ENCODE data around the gene TRAPPC4.
A peak's percentile ranks its signal among the peaks of the same experiment; 100 is the strongest.
"Not testable (repeated sequence)": the region's sequence is repeated elsewhere in the genome, so short reads cannot be mapped to it uniquely, and the experiment has no call there.

TRAPPC4 gene

DNA sequence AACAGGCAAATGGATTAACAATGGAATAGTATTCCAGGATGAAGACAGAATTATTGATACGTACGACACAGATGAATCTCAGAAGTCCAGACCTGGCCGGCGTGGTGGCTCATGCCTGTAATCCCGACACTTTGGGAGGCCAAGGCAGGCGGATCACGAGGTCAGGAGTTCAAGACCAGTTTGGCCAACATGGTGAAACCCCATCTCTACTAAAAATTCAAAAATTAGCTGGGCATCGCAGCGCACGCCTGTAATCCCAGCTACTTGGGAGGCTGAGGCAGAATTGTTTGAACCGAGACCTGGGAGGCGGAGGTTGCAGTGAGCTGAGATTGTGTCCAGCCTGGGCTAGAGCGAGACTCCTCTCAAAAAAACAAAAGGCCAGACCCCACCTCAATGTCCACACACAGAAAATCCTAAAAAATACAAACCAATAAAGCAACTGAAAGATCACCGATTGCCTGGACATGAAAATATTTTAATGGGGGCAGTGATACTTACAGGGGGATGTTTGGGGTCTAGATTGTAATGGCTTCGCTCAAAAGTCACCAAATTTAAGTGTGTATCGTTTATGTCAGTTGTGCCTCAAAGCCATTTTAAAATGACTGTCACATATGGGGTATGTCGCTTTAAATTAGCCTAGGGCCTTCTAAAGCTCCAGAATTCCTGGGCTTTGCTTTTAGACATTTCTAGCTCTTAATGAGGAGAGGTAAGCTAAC lies 4.2 kb upstream of the TRAPPC4 start:
- DNase-seq (ENCODE audit: low read depth in 2 of 2) = no peak

DNA sequence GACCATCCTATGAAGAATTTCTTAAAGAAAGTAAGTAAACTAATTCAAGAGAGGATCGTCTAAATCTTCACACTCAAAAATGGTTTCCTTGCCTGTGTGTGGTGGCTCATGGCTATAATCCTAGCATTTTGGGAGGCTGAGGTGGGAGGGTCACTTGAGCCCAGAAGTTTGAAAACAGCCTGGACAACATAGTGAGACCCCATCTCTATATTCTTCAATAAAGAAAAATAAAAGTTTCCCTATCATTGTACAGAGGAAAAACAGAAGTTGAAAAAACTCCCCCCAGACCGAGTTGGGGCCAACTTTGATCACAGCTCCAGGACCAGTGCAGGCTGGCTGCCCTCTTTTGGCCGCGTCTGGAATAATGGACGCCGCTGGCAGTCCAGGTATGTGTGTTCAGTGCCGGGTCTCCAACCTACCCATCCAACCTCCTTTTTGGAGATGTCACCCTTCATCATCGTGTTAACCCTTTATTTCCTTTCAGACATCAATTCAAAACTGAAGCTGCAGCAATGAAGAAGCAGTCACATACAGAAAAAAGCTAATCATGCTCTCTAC lies 3.4 kb upstream of the TRAPPC4 start:
- no peak for DNase-seq (ENCODE audit: low read depth in 2 of 2)

DNA sequence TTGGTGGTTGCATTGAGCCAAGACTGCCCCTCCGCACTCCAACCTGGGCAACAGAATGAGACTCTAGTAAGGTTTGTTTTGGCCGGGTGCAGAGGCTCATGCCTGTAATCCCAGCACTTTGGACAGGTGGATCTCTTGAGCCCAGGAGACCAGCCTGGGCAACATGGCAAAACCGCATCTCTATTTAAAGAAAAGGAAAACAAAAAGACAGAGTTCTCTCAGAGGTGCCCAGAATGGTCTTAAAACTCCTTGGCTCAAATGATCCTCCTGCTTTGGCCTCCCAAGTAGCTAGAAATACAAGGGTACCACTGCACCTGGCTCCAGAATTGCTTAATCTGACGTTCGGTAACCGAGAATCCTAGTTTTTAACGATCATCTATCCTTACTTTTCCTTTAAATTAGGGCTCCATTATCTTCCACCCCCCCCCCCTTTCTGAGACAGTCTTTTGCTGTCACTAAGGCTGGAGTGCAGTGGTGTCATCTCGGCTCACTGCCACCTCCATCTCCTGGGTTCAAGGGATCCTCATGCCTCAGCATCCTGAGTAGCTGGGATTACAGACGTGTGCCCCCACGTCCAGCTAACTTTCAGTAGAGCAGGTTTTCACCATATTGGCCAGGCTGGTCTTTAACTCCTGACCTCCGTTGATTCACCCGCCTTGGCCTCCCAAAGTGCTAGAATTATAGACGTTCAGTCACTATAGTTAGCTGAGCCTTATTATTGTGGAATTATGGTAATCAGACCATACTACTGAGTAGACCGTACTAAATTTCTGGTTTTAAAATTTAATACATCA lies 2.2 kb upstream of the TRAPPC4 start:
- no peak for DNase-seq (ENCODE audit: low read depth in 2 of 2)

DNA sequence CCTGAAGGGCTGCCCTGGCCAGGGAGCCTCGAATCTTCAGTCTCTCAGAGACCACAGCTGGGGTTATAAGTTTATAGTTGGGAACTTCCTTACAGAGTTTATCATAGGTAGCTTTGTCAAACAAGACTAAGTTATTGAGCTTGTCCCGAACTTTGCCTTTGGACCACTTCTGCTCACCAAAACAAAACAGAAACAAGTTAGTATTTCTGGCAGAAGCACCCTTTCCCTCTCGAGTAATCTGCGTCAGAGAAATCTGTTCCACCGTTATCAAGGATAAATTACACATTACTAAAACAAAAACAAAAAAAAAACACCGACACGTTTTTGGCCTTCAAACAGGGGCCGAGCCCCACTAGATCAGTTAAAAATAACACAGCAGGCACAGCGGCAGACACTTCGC lies 1.2 kb upstream of the TRAPPC4 start:
- not testable (repeated sequence) for DNase-seq (ENCODE audit: low read depth in 2 of 2)

DNA sequence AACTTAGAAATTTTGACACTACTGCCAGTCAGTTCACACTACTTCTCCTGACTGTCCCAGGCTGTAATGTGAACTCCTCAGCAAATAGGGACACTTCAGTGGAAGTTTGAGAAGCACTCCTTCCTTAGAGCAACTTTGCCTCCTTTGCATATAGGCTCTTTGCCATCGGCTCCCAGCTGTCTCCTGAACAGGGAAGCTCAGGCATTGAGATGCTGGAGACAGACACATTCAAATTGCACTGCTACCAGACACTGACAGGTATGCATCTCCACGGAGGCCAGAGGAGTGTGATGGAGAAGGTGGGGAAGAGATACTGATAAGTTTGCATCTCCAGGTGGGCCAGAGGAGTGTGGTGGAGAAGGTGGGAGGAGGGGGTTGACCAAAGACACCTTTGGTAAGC lies 1.4 kb downstream of the TRAPPC4 start:
- DNase-seq (ENCODE audit: low read depth in 2 of 2) = no peak

DNA sequence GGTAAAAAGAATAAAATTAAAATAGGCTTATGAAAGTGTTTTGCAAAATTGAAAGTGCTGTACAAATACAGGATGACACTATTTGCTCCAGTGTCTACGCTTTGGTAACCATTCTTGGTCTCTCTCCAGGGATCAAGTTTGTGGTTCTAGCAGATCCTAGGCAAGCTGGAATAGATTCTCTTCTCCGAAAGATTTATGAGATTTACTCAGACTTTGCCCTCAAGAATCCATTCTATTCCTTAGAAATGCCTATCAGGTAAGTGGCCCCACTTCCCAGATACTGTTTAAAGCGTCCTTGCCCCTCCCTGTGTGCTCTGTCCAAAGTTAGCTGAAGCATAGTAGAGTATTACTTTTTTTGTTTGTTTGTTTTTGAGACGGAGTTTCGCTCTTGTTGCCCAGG lies 3.1 kb downstream of the TRAPPC4 start:
- DNase-seq (ENCODE audit: low read depth in 2 of 2) = no peak

DNA sequence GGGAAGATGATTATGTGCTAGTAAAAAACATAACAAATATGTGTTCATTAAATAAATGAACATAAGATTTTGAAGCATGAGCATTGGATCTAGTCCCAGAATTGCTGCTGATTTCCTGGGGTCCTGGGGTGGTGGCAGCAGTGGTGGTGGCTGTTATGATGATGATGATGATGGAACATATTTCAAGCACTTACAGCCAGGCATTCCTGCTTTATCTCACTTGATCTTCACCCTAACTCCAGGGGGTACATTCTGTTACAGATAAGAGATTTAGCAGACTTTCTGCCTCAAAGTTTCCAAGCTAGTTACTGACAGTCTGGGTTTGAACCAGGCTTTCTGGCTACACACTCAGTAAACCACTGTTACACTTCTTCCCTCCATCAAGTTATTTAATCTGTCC lies 5.2 kb downstream of the TRAPPC4 start:
- DNase-seq (ENCODE audit: low read depth in 2 of 2) = no peak

DNA sequence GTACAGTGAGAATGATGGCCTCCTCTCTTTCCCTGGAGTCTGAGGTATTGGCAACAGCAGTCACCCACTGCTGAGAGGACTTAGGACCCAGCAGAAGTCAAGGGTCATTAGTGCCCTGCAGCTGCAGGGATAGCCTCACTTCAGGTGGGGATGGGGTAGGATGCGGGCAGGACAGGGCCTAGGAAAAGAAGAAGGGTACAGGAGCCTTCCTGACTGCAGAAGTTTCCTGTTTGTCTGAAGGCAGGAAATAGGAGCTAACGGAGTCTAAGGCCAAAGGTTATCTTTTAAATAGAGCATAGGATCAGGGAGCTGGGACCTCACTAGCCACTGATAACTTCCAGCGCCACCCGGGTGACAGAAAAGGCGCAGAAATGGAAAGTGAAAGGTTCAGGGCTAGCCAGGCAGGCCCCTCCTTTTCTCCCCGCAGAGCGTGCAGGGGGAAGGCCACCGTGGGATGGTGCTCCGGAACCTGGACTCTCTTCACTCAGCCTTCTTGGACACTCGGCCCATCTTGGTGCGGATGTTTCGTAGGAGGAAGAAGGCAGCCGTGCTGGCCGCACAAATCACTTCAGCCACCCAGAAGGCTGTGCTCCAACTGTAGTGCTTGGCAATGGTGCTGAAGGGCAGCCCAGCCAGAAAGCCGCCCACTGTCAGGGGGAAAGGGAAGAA lies 6.0 kb downstream of the TRAPPC4 start:
- DNase-seq (ENCODE audit: low read depth in 2 of 2) = no peak

DNA sequence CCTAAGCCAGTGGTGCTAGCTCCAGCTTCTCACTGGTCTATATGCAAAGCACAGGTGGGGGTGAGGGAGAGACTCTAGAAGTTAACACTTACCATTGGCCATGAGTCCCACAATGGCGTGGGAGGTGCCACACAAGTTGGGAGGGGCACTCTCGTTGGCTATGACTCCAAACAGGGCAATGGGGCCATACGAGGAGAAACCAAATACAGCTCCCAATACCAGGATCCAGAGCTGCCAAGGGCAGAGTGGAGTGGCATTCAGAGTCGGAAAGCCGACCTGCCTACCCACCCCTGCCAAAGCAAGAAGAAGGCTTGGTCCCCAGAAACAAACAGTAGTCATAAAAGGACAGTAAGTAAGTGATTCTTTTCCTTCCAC lies 6.5 kb downstream of the TRAPPC4 start:
- DNase-seq (ENCODE audit: low read depth in 2 of 2) = no peak

DNA sequence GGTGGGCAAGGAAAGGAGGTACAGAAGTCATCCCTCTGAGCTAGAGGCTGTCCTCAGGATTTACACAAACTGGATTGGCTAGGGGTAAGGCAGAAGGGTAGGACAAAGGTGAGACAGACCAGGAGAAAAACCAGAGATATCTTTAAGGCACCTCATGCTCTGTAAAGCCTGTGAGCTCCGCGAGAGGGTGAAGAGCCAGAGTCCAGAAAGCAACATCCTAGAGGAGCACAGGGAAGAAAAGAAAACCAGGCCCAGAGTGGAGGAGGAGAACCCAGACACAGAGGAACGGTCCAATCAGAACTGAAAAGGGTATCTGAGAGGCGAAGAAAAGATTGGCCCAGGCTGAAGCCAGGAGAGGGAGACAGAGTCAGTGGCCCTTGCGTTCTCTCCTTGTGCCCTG lies 7.0 kb downstream of the TRAPPC4 start:
- DNase-seq (ENCODE audit: low read depth in 2 of 2) = no peak

DNA sequence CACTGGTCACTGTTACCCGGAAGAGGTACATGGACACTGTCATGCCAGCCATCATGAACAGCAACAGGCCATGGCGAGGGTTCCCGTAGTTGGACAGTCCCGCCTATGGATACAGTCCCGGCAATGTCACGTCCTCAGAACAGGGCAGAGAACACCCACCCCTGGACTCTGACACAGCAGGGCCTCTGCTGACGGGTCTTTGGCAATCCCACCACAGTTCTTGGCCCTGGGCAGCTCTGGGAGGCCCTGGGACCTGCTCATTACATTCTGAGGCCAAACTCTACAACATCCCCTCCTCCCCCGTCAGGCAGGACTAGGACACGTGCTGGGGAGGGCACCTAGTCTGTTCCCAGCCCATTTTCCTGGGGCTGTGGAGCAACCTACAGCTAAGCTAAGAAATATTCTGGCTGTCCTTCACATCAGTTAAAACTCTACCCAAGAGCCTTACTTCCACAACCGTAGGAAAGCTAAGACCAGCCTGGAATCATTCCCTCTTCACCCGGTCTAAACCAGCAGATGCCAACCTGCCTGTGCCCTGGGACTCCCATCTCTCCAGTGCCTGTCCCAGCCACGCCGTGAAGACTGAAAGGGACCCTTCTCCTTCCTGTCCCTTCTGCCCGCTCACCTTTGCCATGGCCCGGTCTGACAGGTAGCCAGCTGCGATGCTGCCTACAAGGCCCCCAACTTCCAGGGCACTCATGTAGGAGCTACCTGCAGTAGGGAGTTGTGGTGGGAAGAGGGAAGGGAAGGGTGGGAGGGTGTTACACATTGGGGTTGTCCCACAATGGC lies 7.6 kb downstream of the TRAPPC4 start:
- no peak for DNase-seq (ENCODE audit: low read depth in 2 of 2)

DNA sequence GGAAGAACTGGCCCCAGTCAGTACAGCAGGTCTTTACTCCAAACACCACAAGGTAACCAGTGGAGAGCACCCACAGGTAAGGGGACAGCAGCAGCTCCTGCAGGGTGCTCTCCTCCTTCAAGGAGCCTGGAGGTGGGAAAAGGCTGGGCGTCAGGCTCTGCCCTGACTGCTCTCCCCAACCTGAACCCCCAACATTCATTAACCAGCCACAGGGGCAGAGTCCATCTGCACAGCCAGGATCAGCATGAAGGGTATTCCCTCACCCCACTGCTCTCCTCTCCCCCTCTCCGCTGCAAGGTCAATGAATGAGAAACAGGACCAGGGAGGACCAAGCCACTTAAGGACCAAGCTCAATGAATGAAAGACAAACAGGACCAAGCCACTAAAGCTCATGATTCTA lies 8.4 kb downstream of the TRAPPC4 start:
- no peak for DNase-seq (ENCODE audit: low read depth in 2 of 2)

DNA sequence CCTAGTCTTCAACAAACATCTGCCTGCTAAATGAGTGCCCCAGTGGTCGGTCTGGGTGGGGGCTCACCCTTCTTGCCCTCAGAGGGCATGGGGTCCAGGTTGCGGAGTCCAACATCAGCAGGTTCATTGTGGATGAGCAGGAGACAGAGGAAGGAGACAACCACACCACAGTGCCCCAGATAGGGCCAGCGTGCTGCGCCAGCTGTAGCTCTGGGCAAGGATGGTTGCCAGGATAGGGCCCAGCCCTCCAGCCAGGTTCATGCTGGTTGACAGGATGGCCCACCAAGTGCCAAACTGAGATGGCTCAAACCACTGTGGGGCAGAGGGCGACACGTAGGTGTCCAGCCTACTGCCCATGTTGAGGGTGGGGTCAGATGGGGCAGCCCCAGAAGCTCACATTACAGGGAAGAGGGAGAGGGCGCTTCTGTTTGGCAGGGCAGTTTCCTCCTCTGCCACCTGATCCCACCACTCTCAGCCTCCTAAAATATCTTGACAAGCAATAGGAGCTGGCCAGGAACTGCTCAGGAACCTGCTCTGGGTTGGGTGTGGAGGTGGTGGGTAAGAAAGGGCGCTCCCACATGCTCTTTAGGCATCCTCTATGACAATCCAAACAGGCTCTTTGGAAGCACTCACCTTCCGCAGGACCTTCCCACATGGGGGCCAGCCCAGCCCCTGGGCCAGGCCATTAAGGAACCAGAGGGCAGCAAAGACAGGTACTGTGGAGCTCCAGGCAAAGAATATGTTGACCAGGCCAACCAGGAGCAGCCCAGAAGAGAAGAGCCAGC lies 9.2 kb downstream of the TRAPPC4 start:
- no peak for DNase-seq (ENCODE audit: low read depth in 2 of 2)

DNA sequence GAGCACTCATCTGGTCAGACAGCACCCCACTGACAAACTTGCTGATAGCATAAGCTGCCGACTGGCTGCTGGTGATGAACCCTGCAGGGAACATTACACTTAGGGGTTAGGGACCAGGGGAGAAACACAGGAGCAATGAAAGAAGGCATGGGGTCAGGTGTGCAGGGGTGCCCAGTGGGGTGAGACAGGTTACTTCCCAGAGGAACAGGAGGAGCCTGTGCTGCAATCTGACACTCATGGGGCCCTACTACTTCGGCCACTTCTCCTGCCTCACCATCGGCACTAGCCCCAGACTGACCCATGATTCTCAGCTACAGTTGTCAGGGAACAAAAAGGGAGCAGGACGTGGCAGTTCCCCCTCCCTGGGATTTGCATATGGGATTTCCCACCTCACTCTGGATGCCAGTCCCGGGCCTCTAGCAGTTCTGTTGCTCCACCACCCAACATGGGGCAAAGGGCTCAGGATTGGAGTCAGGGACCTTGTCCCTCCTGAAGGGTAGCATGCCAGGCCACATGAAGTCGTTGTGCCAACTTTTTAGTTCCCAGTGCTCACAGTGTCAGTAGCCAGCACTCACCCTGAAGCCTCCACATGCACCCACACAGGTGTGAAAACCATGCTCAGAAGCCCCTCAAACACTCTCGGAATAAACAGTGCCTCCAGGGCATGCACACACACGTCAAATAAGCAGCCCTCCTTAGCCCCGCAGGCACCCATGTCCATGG lies 9.9 kb downstream of the TRAPPC4 start:
- DNase-seq (ENCODE audit: low read depth in 2 of 2) = no peak

DNA sequence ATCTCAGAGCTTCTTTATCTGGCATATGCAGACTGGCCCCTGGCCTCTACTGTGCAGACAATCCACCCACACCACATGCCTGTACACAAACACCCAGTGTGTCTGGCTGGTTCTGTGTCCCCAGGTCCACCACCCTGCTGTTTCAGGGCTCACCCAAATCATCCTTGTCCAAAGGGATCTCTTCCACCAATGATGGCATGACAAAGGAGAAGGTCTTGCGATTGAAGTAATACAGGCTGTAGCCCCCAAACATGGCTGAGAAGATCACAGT lies 10.4 kb downstream of the TRAPPC4 start:
- no peak for DNase-seq (ENCODE audit: low read depth in 2 of 2)

DNA sequence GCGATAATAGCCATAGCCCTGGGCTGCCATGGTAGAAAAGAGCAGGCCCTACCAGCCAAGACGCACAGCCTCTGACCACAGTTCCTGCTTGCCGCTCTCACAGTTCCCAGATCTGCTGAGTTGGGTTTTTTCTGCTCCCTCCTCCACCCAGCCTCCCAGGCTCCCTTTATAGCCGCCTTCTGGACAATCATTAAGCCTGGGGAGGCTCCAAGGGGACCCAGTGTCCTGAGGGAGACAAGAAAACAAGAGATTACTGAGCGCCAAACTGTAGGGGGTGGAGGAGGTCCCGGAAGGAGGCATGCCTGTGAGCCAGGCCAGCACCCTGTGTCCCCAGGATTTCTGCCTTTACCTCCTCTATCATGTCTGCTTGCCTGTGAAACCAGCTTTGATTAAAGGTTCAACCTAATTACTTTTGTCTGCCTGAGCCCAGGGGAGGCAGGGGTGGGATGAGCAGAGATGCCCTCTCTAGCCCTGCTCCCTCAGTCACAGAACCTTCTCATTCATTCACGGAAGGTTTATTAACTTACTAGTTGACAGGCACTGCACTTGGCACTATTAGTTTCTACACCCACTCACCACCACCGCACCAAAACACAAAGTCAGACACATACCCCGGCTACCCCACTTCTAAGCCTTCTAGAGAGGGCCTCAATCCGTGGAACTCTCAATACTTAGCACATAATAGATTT lies 10.9 kb downstream of the TRAPPC4 start:
- DNase-seq (ENCODE audit: low read depth in 2 of 2) = no peak

DNA sequence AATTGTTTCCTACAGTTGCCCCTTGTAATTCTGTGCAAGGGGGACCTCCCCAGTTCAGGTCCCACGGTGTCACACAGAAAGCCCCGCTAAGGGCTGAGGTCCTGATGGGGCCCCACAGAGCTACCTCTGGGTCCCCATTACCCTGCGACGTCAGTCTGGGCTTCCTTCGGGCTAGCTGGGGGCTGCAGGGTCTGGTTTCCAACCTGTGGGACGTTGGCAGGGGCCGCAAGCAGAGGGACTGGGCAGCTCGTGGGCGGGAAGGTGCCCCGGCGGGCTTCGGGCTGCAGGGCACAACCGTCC lies 11.4 kb downstream of the TRAPPC4 start:
- no peak for DNase-seq (ENCODE audit: low read depth in 2 of 2)

DNA sequence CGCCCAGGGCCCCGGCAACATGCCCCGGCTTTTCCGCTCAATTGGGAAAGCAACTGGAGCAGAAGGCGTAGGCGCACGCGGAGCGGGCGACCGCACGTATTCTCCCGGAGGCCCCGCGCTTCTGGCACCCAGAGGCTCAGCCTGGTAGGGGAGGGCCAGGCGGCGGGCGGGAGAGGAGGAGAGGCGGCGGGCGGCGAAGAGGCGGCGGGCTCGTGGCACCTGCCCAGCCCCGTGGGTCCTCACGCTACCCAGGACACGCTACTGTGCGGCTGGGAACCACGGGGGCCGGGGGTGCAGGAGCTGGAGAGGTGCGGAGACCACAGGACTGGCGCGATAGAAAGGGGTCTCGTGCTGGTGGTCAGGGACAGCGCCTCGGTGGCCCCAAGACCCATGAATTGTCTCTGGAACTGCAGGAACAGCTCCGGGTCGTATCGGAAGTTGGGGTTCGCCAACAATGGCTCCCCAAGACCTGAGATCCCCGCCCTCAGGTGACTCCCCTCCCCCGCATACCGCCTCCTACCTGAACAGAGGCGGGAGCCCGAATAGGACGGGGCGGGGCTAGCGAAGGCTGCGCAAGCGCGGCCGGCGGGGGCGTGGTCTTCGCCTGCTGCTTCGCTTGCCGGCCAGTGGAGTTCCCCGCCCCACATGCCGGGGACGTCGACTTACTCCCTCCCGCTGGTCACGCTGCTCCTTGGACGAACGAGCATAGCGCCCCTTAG lies 11.9 kb downstream of the TRAPPC4 start, which contains the start of gene SLC37A4:
SLC37A4 (minus strand) TSS at position 549 of the 719 bp plus-strand sequence.
- peak; percentile 98 to 99 for DNase-seq (ENCODE audit: low read depth in 2 of 2)

DNA sequence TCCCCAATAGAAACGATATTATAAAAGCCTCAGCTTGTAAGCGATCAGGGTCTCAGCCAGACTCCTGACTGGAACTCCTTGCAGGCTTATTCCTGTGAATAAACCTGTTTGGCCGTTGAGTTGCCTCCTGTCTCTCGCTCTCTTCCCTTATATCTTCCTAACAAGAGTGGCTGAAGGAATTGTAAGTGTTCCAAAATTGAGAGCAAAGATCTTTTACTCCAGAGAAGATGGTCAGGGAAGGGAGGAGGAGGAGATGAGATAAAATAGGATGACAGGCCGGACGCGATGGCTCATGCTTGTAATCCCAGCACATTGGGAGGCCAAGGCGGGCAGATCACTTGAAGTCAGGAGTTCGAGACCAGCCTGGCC lies 13.3 kb downstream of the TRAPPC4 start:
- no peak for DNase-seq (ENCODE audit: low read depth in 2 of 2)

DNA sequence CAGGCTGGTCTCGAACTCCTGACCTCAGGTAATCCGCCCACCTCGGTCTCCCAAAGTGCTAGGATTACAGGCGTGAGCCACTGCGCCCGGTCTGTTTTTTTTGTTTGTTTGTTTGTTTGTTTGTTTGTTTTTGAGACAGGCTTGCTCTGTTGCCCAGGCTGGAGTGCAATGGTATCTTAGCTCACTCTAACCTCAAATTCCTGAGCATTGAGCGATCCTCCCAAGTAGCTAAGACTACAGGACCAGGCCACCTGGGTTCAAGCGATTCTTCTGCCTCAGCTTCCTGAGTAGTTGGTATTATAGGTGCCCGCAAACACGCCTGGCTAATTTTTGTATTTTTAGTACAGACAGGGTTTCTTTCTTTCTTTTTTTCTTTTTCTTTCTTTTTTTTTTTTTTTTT lies 14.9 kb downstream of the TRAPPC4 start:
- DNase-seq (ENCODE audit: low read depth in 2 of 2) = not testable (repeated sequence)

All from stimulated activated CD8-positive, alpha-beta memory T cell treated with anti-CD3 and anti-CD28 coated beads, Interleukin-2, amount 100 ng/mL, for 1 hour (primary cell).